ENCODE measurements around the gene MAP3K13.
"Not testable (repeated sequence)": the region's sequence is repeated elsewhere in the genome, so short reads cannot be mapped to it uniquely, and the experiment has no call there.

The MAP3K13 gene

DNA sequence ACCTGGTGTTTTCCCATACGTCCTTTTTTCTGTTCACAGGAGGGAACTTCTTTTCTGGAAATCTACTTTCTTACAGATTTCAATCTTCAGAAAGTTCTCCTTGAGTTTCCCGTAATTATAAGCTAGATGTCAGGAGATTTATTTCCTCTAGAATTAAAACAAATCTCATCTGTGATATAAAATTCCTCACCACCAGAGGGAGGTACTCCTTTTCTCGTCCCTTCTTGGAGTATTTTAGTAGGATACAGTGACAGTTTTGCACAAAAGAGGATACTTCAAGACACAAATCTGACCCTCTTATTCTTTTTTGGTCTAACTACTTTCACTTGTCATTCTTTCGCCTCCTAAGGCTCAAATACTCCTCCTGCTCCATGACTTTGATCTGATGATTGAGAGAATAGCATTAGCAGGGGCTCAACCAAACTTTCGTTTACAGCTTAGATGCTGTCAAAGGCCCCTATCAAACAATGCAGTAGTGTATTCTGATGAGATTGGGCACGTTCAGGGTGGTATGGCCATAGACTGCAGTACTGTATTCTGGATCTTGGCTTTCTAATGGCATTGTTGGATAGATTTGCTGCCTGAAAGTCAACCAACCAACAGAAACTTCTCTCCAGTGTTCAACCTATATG is 97.9 kb downstream of the MAP3K13 start:
- peak; percentile 19 to 38 for DNase-seq

DNA sequence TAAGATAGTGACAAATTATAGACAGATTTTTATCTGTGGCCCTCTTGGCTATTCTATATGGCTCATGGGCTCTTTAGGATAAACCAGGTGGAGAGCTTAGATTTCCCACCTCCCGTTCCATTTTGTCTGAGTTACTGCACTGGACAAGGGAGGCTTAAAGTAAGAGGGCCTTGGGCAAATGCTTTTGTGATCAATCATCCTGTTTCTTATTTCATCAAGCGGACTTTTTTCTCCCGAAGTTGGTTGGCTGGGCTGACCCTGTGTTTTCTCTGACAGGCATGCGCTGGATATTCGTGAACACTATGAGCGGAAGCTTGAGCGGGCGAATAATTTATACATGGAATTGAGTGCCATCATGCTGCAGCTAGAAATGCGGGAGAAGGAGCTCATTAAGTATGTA is 102.5 kb downstream of the MAP3K13 start:
- DNase-seq, result no peak

DNA sequence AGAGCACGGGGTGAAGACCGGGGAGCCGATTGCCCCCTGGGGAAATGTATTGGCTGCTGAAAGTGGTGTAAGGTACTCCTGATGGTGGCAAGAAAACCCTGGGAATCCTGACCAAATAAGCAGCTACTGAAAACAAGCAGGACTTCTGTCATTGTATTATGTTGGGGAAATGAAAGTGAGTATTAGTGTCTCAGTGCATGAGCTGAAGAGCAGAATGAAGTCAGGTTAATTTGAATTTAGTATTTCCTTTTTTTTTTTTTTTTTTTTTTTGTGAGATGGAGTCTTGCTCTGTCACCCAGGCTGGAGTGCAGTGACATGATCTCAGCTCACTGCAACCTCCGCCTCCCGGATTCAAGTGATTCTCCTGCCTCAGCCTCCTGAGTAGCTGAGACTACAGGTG is 103.2 kb downstream of the MAP3K13 start:
- DNase-seq, result not testable (repeated sequence)

GRCh38 chr3:185469542-185469941 is 106.6 kb downstream of the MAP3K13 start:
- no peak for DNase-seq

GRCh38 chr3:185470323-185470722 is 107.4 kb downstream of the MAP3K13 start:
- no peak for DNase-seq

- no peak for DNase-seq
Measured at GRCh38 chr3:185473290-185473815, 110.4 kb downstream of the MAP3K13 start.

DNA sequence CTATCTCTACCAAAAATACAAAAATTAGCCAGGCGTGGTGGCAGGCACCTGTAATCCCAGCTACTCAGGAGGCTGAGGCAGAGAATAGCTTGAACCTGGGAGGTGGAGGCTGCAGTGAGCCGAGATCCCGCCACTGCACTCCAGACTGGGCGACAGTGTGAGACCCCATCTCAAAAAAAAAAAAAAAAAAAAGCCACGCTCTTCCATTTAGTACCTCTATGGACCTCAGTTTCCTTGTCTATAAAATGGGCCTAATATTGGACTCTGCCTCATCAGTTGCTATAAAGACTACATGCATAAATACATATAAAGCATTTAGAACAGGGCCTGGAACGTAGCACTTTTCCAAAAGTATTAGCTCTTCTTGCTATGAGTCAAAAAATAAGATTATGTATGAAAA is 112.0 kb downstream of the MAP3K13 start:
- DNase-seq, result not testable (repeated sequence)

GRCh38 chr3:185477316-185477715 is 114.4 kb downstream of the MAP3K13 start:
- no peak for DNase-seq

DNA sequence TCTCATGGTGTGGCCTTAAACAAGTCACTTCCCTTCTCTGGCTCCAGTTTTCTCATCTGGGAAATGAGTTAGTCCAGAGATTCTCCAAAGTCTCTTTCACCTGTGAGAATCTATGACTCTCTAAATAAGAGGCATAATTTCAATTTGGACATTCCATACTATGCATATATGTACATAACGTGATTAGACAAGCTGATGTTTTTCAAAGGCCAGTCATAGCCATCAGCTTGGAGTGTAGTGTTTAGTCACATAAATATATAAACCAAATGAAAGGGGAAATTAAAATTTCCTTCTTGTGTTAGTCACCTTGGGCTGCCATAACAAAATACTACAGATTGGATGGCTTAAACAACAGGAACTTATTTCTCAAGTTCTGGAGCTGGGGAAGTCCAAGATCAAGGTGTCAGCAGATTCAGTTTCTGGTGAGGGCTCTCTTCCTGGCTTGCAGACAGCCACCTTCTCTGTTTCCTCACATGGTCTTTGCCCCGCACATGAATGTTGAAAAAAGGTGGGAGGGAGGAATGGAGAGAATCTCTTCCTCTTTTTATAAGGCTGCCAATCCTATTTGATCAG is 116.5 kb downstream of the MAP3K13 start:
- DNase-seq, result no peak

- no peak for DNase-seq
Measured at GRCh38 chr3:185484296-185484695, 121.4 kb downstream of the MAP3K13 start.

DNA sequence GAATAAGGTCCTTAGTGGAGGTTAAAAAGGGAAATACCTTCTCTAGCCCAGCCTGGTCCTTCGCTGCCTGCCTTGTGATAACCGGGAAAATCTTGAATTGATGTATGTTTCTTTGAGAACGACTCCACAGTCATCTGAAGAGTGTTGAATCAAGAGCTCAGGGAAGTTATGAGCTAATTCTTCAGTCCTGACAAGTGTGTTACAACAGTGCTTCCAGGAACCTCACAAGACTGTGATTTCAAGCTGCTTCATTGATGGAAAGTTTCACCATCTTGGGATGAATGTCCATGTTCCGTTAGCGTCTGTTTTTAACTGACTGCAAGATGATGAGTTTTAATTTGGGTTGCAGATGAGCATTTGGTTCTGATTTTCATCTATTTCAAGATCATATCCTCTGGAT is 123.5 kb downstream of the MAP3K13 start:
- no peak for DNase-seq

- no peak for DNase-seq
Measured at GRCh38 chr3:185488465-185488864, 125.5 kb downstream of the MAP3K13 start.

DNA sequence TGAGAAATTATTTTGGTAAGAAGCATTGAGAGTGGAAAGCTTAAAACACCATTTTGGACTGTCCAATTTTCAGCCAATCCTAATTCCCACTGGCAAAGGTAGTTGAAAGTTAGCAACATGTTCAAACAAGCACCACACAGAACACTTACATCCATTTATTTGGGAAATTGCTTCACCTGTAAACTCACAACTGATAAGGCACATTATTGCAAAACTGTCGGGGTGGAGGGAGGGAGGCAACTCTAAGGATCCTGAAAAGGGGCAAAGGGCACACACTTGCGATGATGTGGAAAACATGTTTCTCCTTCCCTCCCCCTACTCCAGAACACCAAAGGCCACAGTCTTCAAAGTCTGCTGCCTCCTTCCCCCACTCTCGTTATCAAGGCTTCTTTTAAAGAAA is 126.5 kb downstream of the MAP3K13 start:
- no peak for DNase-seq

- no peak for DNase-seq
Measured at GRCh38 chr3:185490241-185490640, 127.3 kb downstream of the MAP3K13 start.

- peak; percentile 80 to 91 for DNase-seq
Measured at GRCh38 chr3:185498503-185499396, 135.8 kb downstream of the MAP3K13 start, which contains the start of gene TMEM41A. Gene TMEM41A (minus strand): TSS chr3:185499035. CDS start chr3:185498961, 74 bp downstream.

- DNase-seq, result no peak
Measured at GRCh38 chr3:185502987-185503386, 140.1 kb downstream of the MAP3K13 start.

GRCh38 chr3:185503521-185503920 is 140.6 kb downstream of the MAP3K13 start:
- DNase-seq, result no peak

DNA sequence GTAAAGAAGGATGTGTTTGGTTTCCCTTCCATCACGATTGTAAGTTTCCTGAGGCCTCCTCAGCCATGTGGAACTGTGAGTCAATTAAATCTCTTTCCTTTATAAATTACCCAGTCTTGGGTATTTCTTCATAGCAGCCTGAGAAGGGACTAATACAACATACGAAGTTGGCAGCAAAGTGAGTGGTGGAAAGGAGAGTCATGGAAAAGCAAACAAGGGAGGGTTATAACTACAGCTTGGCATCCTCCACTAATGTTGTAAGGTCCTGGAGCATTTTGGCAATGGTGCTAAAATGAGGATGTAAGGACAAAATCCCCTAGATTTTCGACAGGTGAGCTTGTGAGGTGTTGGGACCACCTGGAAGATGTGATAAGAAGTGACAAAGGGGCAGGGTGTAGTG is 141.7 kb downstream of the MAP3K13 start:
- no peak for DNase-seq

- DNase-seq, result no peak
Measured at GRCh38 chr3:185507883-185508282, 144.9 kb downstream of the MAP3K13 start.

DNA sequence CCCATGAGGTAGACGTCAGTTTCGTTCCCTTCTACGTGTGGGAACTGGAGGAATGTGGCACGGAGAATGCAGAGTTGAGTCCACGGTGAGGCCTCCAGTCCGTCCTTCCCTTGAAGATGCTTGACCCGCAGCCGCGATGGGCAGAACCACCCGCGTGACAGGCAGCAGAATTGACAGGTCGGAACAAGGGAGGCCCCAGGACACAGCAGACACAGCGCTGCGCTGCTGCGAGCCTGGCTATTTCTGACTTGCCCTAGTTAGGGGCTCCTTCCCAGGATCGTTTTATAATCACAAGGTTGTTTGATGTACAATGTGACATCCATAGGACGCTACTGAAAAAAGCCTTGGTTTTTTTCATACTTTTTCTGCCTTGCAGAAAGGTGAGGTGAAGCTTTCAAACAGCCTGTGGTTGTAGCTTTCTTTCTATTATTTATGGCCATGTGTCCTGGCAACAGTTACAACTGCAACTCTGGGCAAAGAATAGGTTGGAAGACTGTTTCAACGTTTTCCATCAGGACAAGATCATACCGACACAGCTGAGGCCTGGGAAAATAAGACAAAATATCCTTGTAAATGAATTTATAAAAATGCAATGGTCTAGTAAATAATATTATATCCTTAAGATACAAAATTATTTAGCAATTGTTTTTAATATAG is 145.5 kb downstream of the MAP3K13 start:
- no peak for DNase-seq

- no peak for DNase-seq
Measured at GRCh38 chr3:185511711-185512110, 148.8 kb downstream of the MAP3K13 start.

DNA sequence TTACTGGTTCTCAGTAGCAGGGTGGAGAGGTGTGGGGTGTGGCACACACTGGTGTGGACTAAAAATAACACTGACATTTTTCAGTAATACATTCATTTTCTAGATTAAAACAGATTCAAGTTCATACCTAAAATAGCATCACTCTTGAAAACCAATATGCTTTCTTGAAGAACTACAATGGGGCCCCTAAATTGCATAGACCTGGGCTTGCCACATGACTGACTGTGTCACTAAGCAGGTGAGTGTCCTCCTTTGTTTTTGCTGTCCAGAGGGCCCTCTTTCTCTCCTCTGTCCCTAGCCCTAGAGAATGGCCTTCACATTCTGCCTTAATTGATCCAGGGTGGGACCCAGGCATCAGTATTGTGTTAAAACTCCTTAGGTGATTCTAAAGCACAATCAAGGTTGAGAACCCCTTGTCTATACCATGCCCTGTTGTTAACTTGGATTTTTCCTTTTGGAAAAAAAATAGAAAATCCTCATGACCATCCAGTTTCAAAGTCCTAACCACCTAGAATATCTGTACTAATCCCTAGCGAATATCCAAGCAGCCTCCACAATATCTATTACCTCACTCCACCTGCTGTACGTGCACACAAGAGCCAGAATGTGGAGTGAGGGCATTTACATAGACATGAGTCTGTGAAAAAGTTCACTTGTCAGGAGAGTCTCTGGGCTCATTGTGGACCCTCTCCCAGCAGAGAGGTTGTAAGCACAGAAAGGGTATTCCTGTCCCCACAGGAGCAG is 154.6 kb downstream of the MAP3K13 start:
- no peak for DNase-seq
